IMR-90 (cell line): Measurements from ENCODE around the gene SPAG8. TPM values are rescaled to one million over a fixed set of nuclear protein-coding genes. Genes with fewer than 3 reads are reported as not detected.

Experiments
- ATAC-seq: fragments of 200-7000 bp; cut with Tn5 transposase; 2 replicates; pipeline ENCODE4 v1.9.1; 2020; ENCODE audit warnings: low read depth, mild to moderate bottlenecking, moderate library complexity
- BruUV-seq: library from RNA; stranded (reverse); fragments of 400-500 nt; replicated peaks from 2 replicates; lab custom pipeline; 2021; lab: Mats Ljungman, UMichigan
- CTCF ChIA-PET: fragments of 300-600 bp; formaldehyde crosslinking; extraction: SDS; loops from one replicate; lab custom pipeline; 2021; ENCODE audit warnings: antibody characterized with exemption; lab: Yijun Ruan, JAX
- POLR2A ChIA-PET: fragments of 300-600 bp; sonication (Branson Sonifier 250); formaldehyde crosslinking; loops from one replicate; lab custom pipeline; 2022; ENCODE audit warnings: antibody characterized with exemption; ENCODE audit not compliant: unreplicated experiment; lab: Charles Lee
- DNase-seq: peaks from one replicate; pipeline ENCODE4 v3.0.0; 2013
- H2AFZ ChIP-seq: replicated peaks from 2 replicates; pipeline ENCODE3; 2013; ENCODE audit warnings: low read length, mild to moderate bottlenecking; ENCODE audit not compliant: poor library complexity
- H2AK5ac ChIP-seq: 2 replicates; pipeline ENCODE4 v1.6.1; 2013; ENCODE audit warnings: low read depth, low read length, inconsistent platforms
- H2AK9ac ChIP-seq: replicated peaks from 2 replicates; pipeline ENCODE3; 2013; ENCODE audit warnings: mild to moderate bottlenecking, low read depth, low read length, moderate library complexity; ENCODE audit not compliant: poor library complexity
- H2BK120ac ChIP-seq: 2 replicates; pipeline ENCODE4 v1.6.1; 2013; ENCODE audit warnings: low read depth, low read length, inconsistent platforms
- H2BK15ac ChIP-seq: 3 replicates; pipeline ENCODE4 v1.6.1; 2013; ENCODE audit warnings: low read depth, low read length, inconsistent platforms
- H2BK20ac ChIP-seq: 2 replicates; pipeline ENCODE4 v1.6.1; 2013; ENCODE audit warnings: low read depth, mild to moderate bottlenecking, inconsistent platforms, low read length, moderate library complexity
- H2BK5ac ChIP-seq: 2 replicates; pipeline ENCODE4 v1.6.1; 2013; ENCODE audit warnings: mild to moderate bottlenecking, low read depth, low read length, inconsistent platforms; ENCODE audit not compliant: poor library complexity, severe bottlenecking
- H3K14ac ChIP-seq: replicated peaks from 2 replicates; pipeline ENCODE4 v1.6.1; 2013; ENCODE audit warnings: low read depth, low read length, inconsistent platforms
- H3K18ac ChIP-seq: 2 replicates; pipeline ENCODE4 v1.6.1; 2013; ENCODE audit warnings: low read depth, low read length, control low read depth
- H3K23ac ChIP-seq: 2 replicates; pipeline ENCODE4 v1.6.1; 2013; ENCODE audit warnings: low read depth, low read length, inconsistent platforms
- H3K27ac ChIP-seq: 2 replicates; pipeline ENCODE4 v1.5.1; 2013; ENCODE audit warnings: mild to moderate bottlenecking, control low read depth, low read length; ENCODE audit not compliant: insufficient read depth
- H3K27me3 ChIP-seq: 2 replicates; pipeline ENCODE4 v1.6.1; 2013; ENCODE audit warnings: low read length; ENCODE audit not compliant: control insufficient read depth, insufficient read depth
- H3K36me3 ChIP-seq: 2 replicates; pipeline ENCODE4 v1.6.1; 2013; ENCODE audit warnings: low read length, mixed read lengths; ENCODE audit not compliant: control insufficient read depth, insufficient read depth
- H3K4ac ChIP-seq: 2 replicates; pipeline ENCODE4 v1.6.1; 2013; ENCODE audit warnings: low read depth, low read length, inconsistent platforms
- H3K4me1 ChIP-seq: 2 replicates; pipeline ENCODE4 v1.6.1; 2013; ENCODE audit warnings: low read length, mixed read lengths; ENCODE audit not compliant: control insufficient read depth, insufficient read depth
- H3K4me2 ChIP-seq: 2 replicates; pipeline ENCODE4 v1.6.1; 2013; ENCODE audit warnings: low read depth, mild to moderate bottlenecking, control low read depth, low read length, moderate library complexity
- H3K4me3 ChIP-seq: 2 replicates; pipeline ENCODE4 v1.5.1; 2013; ENCODE audit warnings: low read depth, mild to moderate bottlenecking, control low read depth, low read length, moderate library complexity; ENCODE audit not compliant: insufficient read depth
- H3K56ac ChIP-seq: 2 replicates; pipeline ENCODE4 v1.6.1; 2013; ENCODE audit warnings: low read length, inconsistent platforms; ENCODE audit not compliant: insufficient read depth; ENCODE audit errors: extremely low read depth
- H3K79me1 ChIP-seq, 2 experiments: 2 replicates each; pipeline ENCODE4 v1.6.1; 2013; ENCODE audit warnings: low read length in 2 of 2, inconsistent platforms in 1 of 2, low read depth in 1 of 2
- H3K9ac ChIP-seq: 2 replicates; pipeline ENCODE4 v1.6.1; 2013; ENCODE audit warnings: low read depth, low read length, control low read depth
- H3K9me1 ChIP-seq: 2 replicates; pipeline ENCODE4 v1.6.1; 2013; ENCODE audit warnings: low read length, inconsistent platforms; ENCODE audit not compliant: insufficient read depth
- H3K9me3 ChIP-seq: 2 replicates; pipeline ENCODE4 v1.6.1; 2013; ENCODE audit warnings: low read length; ENCODE audit not compliant: control insufficient read depth, insufficient read depth
- H4K20me1 ChIP-seq: 2 replicates; pipeline ENCODE4 v1.6.1; 2013; ENCODE audit warnings: low read length, inconsistent platforms; ENCODE audit not compliant: insufficient read depth
- H4K5ac ChIP-seq: 2 replicates; pipeline ENCODE4 v1.6.1; 2013; ENCODE audit warnings: mild to moderate bottlenecking, low read depth, low read length, control low read depth
- H4K8ac ChIP-seq, 2 experiments: 2 replicates each; pipeline ENCODE4 v1.6.1; 2013; ENCODE audit warnings: low read depth in 2 of 2, low read length in 2 of 2, control low read depth in 1 of 2, inconsistent platforms in 1 of 2
- H4K91ac ChIP-seq: 2 replicates; pipeline ENCODE4 v1.6.1; 2013; ENCODE audit warnings: low read depth, low read length, inconsistent platforms; ENCODE audit not compliant: insufficient read depth
- BHLHE40 ChIP-seq: fragments of 150-350 bp; IDR thresholded peaks from 2 replicates; pipeline ENCODE4 v1.6.1; 2016; ENCODE audit warnings: mild to moderate bottlenecking, low read depth, low read length
- ELK1 ChIP-seq: fragments of 150-350 bp; IDR thresholded peaks from 2 replicates; pipeline ENCODE4 v1.6.1; 2016; ENCODE audit warnings: low read depth, mild to moderate bottlenecking, low read length, moderate library complexity, borderline replicate concordance
- MXI1 ChIP-seq: IDR thresholded peaks from 2 replicates; pipeline ENCODE4 v1.6.1; 2012; ENCODE audit warnings: low read depth, mild to moderate bottlenecking, low read length, moderate library complexity, borderline replicate concordance
- POLR2A ChIP-seq: IDR thresholded peaks from 2 replicates; pipeline ENCODE4 v1.6.1; 2012; ENCODE audit warnings: mild to moderate bottlenecking, low read depth, low read length
- RAD21 ChIP-seq: IDR thresholded peaks from 2 replicates; pipeline ENCODE4 v1.6.1; 2012; ENCODE audit warnings: low read length, improper control_type of control experiment
- RCOR1 ChIP-seq: IDR thresholded peaks from 2 replicates; pipeline ENCODE4 v1.6.1; 2012; ENCODE audit warnings: mild to moderate bottlenecking, low read length, improper control_type of control experiment; ENCODE audit not compliant: insufficient replicate concordance
- RFX5 ChIP-seq: IDR thresholded peaks from 2 replicates; pipeline ENCODE4 v1.8.0; 2012; ENCODE audit warnings: low read depth, mild to moderate bottlenecking, low read length, moderate library complexity
- dilution Hi-C: fragments of 300-500 bp; cut with HindIII; formaldehyde crosslinking; loops from one replicate; pipeline ENCODE4 v1.14.3; 2018; ENCODE audit warnings: low sequenced_read_pairs; ENCODE audit not compliant: unreplicated experiment
- in situ Hi-C: fragments of 300-500 bp; cut with MboI; formaldehyde crosslinking; loops from 3 replicates; pipeline ENCODE4 v1.14.3; 2019; ENCODE audit warnings: low sequenced_read_pairs, inconsistent platforms, mixed read lengths
- intact Hi-C: fragments of 100-400 bp; cut with micrococcal nuclease; formaldehyde crosslinking; loops from 2 replicates; pipeline ENCODE4 v1.10.0; 2022
- polyA plus RNA-seq, 3 experiments: library from polyadenylated mRNA; depleted of rRNA; stranded (reverse); fragments of >200 nt; gene quantifications; 2 replicates each; pipeline ENCODE4 v1.2.3, GENCODE V29; 2012; ENCODE audit warnings: low replicate concordance in 1 of 3
- total RNA-seq: library from RNA; depleted of rRNA; stranded (reverse); fragments of >200 nt; gene quantifications from 2 replicates; pipeline ENCODE4 v1.2.3, GENCODE V29; 2012

SPAG8 gene
- total and polyA plus RNA-seq, 2 of the 4 experiments (the other 2 are of a cell fraction), result 0.72 to 0.84 TPM

- peaks cover 9% of the 10 kb centered on the region for H3K9me1 ChIP-seq
- no peak overlapping the region for H3K23ac ChIP-seq
- peaks cover 4% of the 10 kb centered on the region; the same call in 1 of the 2 replicates for H3K4me1 ChIP-seq
- H3K56ac ChIP-seq, result no peak overlapping the region
- dilution Hi-C loops (no loop called here), intact Hi-C loops (loop anchor here (10.0 kb wide), 1 partner anchor 202 kb away; no protein-coding TSS in a partner anchor), in situ Hi-C loops (no loop called here)
- peaks cover 4% of the 10 kb centered on the region; the same call in 1 of the 2 replicates for H3K27me3 ChIP-seq
- no peak overlapping the region for H2AFZ ChIP-seq
- H2BK120ac ChIP-seq, result no peak overlapping the region
- no peak overlapping the region for H3K4me3 ChIP-seq
- H3K36me3 ChIP-seq, result no peaks in the 10 kb centered on the region
- no peak overlapping the region for H3K9ac ChIP-seq
- H4K8ac ChIP-seq, result no peak overlapping the region
- ChIA-PET POLR2A (interaction anchor here (0.6 kb wide), 1 partner anchor 662 kb away, joined by 3 read pairs; no protein-coding TSS in a partner anchor), CTCF (interaction anchor here (1.9 kb wide), 1 partner anchor 33 kb away, joined by 4 read pairs; no protein-coding TSS in a partner anchor)
- no peak overlapping the region for H2AK5ac ChIP-seq
- no peaks in the 10 kb centered on the region for H4K20me1 ChIP-seq
- TF ChIP-seq RFX5 (no peak), RCOR1 (no peak), RAD21 (no peak), ELK1 (no peak), BHLHE40 (no peak), MXI1 (no peak), POLR2A (no peak)
- no peak overlapping the region for H3K18ac ChIP-seq
- no peak overlapping the region for H2BK5ac ChIP-seq
- H3K4ac ChIP-seq, result no peak overlapping the region
- no peak overlapping the region for H4K91ac ChIP-seq
- no peak overlapping the region for H2AK9ac ChIP-seq
- no peak overlapping the region for H3K27ac ChIP-seq
- no peaks in the 10 kb centered on the region for H3K9me3 ChIP-seq
- H3K14ac ChIP-seq, result no peak overlapping the region
- no peak overlapping the region for H4K5ac ChIP-seq
- no TSS peak for BruUV-seq
- H2BK15ac ChIP-seq, result no peak overlapping the region
- peak; percentile 9; the same call in 1 of the 2 replicates for ATAC-seq
- no peak overlapping the region for H3K4me2 ChIP-seq
- H3K79me1 ChIP-seq, result no peaks in the 10 kb centered on the region
- H2BK20ac ChIP-seq, result no peak overlapping the region
- DNase-seq, result peak; percentile 54
Observed at GRCh38 chr9:35822926-35823325, 10.9 kb upstream of the SPAG8 start.
